ENCODE measurements around the gene PAM. TPM values are rescaled to one million over a fixed set of nuclear protein-coding genes. Genes with fewer than 3 reads are reported as not detected.

Gene PAM
- total RNA-seq, 1 donor from 2014 or later: 85.6 TPM

- no peaks in the 10 kb centered on the region for H3K9me3 Mint-ChIP-seq
- no peaks in the 10 kb centered on the region for H3K36me3 Mint-ChIP-seq (ENCODE audit: low read depth)
- no peak overlapping the region for H3K4me3 Mint-ChIP-seq
- TF ChIP-seq CTCF (conservative IDR thresholded peaks at IDR 0.05): no peak
- H3K4me1 Mint-ChIP-seq: no peaks in the 10 kb centered on the region
- no peaks in the 10 kb centered on the region for H3K27me3 Mint-ChIP-seq (ENCODE audit: low read depth)
- DNase-seq (ENCODE audit: low read depth, low spot score): no peak
- H3K27ac Mint-ChIP-seq (ENCODE audit: unreplicated experiment): no peak overlapping the region
Observed at GRCh38 chr5:102733534-102733933, 21.6 kb upstream of the PAM start.

- Mint-ChIP-seq H3K9me3 (no peaks in the 10 kb centered on the region), H3K36me3 (ENCODE audit: low read depth) (no peaks in the 10 kb centered on the region), H3K27me3 (ENCODE audit: low read depth) (no peaks in the 10 kb centered on the region), H3K4me3 (no peak overlapping the region), H3K4me1 (peaks cover 3% of the 10 kb centered on the region), H3K27ac (ENCODE audit: unreplicated experiment) (no peak overlapping the region)
- TF ChIP-seq CTCF (conservative IDR thresholded peaks at IDR 0.05): no peak
- DNase-seq (ENCODE audit: low read depth, low spot score): no peak
Observed at GRCh38 chr5:102737161-102737560, 17.9 kb upstream of the PAM start.

DNA sequence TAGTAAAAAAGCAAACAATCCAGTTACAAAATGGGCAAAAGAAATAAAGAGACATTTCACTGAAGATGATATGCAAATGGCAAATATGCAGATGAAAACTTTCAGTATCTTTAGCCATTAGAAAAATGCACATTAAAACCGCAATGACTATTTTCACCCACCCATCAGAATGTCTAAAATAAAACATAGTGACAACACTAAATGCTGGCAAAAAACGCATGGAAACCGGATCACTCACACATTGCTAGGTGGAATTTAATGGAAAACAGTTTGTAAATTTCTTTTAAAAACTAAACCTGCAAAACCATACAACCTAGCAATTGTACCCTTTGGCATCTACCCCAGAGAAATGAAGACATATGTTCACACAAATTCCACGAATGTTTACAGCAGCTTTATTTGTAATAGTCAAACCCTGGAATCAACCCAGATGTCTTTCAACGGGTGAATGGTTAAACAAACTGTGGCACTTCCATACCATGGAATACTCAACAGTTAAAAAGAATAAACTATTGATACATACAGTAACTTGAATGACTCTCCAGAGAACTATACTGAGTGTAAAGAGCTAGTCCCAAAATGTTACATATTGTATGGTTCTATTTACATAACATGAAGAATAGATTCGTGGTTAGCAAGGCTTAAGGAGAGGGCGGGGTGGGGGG is 17.2 kb upstream of the PAM start:
- H3K4me3 Mint-ChIP-seq: no peak overlapping the region

DNA sequence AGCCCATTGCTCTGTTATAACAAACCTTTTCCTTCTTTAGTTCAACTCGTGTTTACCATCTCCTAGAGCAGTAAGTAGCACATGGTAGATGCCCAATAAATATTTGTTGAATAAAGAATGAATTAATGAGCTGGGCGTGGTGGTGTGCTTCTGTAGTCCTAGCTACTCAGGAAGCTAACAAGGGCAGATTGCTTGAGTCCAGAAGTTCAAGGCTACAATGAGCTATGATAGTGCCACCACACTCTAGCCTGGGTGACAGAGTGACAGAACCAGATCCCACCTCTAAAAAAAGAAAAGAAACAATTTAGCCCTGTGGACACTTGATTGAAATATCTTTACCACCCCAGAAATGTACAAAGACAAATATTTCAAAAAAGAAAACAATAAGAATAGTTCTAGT is 14.6 kb upstream of the PAM start:
- H3K36me3 Mint-ChIP-seq (ENCODE audit: low read depth): no peaks in the 10 kb centered on the region
- no peak for TF ChIP-seq CTCF (conservative IDR thresholded peaks at IDR 0.05)
- no peaks in the 10 kb centered on the region for H3K27me3 Mint-ChIP-seq (ENCODE audit: low read depth)
- H3K27ac Mint-ChIP-seq (ENCODE audit: unreplicated experiment): no peak overlapping the region
- H3K4me3 Mint-ChIP-seq: no peak overlapping the region
- no peaks in the 10 kb centered on the region for H3K9me3 Mint-ChIP-seq
- no peak for DNase-seq (ENCODE audit: low read depth, low spot score)
- peaks cover 11% of the 10 kb centered on the region for H3K4me1 Mint-ChIP-seq

More for the DNA sequence above, 17.2 kb upstream of the PAM start:
- DNase-seq (ENCODE audit: low read depth, low spot score): no peak
- H3K27ac Mint-ChIP-seq (ENCODE audit: unreplicated experiment): no peak overlapping the region
- no peaks in the 10 kb centered on the region for H3K9me3 Mint-ChIP-seq
- peaks cover 9% of the 10 kb centered on the region for H3K4me1 Mint-ChIP-seq
- H3K27me3 Mint-ChIP-seq (ENCODE audit: low read depth): no peaks in the 10 kb centered on the region
- H3K36me3 Mint-ChIP-seq (ENCODE audit: low read depth): no peaks in the 10 kb centered on the region
- no peak for TF ChIP-seq CTCF (conservative IDR thresholded peaks at IDR 0.05)

- Mint-ChIP-seq H3K27me3 (ENCODE audit: low read depth) (no peaks in the 10 kb centered on the region), H3K4me3 (no peak overlapping the region), H3K4me1 (peaks cover 15% of the 10 kb centered on the region), H3K9me3 (peaks cover 3% of the 10 kb centered on the region), H3K36me3 (ENCODE audit: low read depth) (no peaks in the 10 kb centered on the region), H3K27ac (ENCODE audit: unreplicated experiment) (no peak overlapping the region)
- TF ChIP-seq CTCF (conservative IDR thresholded peaks at IDR 0.05): no peak
- no peak for DNase-seq (ENCODE audit: low read depth, low spot score)
Observed at GRCh38 chr5:102742215-102742614, 12.9 kb upstream of the PAM start.
